Fibroblast of lung (primary cell): ENCODE data around the gene PDZD7. TPM values are rescaled to one million over a fixed set of nuclear protein-coding genes. Genes with fewer than 3 reads are reported as not detected.

ENCODE experiments used
- DNase-seq, 2 donors: peaks; one replicate each; pipeline versions ENCODE4 v3.0.0 to v3.0.0-alpha.2; 2010; ENCODE audit warnings: low read depth in 2 of 2
- H2AFZ ChIP-seq: 2 replicates; pipeline ENCODE4 v1.5.1; 2012; ENCODE audit warnings: low read length, control low read depth, inconsistent platforms
- H3K27ac ChIP-seq: 2 replicates; pipeline ENCODE4 v1.5.1; 2011; ENCODE audit warnings: low read length, control low read depth; ENCODE audit not compliant: insufficient read depth
- H3K27me3 ChIP-seq: 2 replicates; pipeline ENCODE4 v1.5.1; 2011; ENCODE audit warnings: mild to moderate bottlenecking, low read length; ENCODE audit not compliant: control insufficient read depth, insufficient read depth
- H3K36me3 ChIP-seq: 2 replicates; pipeline ENCODE4 v1.5.1; 2011; ENCODE audit warnings: low read length; ENCODE audit not compliant: control insufficient read depth, insufficient read depth
- H3K4me1 ChIP-seq: 2 replicates; pipeline ENCODE4 v1.5.1; 2011; ENCODE audit warnings: low read length; ENCODE audit not compliant: control insufficient read depth, insufficient read depth; ENCODE audit errors: extremely low read depth
- H3K4me2 ChIP-seq: 2 replicates; pipeline ENCODE4 v1.5.1; 2011; ENCODE audit warnings: low read length, control low read depth; ENCODE audit not compliant: insufficient read depth; ENCODE audit errors: extremely low read depth
- H3K4me3 ChIP-seq, 4 experiments: fragments of 200-600 bp in 1 of 4; sonication (generic) in 1 of 4; replicated peaks in 1 of 4; 2 replicates each; pipeline ENCODE4 v1.5.1; 2011 to 2016; ENCODE audit warnings: low read length in 4 of 4, low read depth in 3 of 4, mild to moderate bottlenecking in 3 of 4, control low read depth in 2 of 4, inconsistent platforms in 1 of 4, mixed read lengths in 1 of 4; ENCODE audit not compliant: insufficient read depth in 1 of 4; ENCODE audit errors: control extremely low read depth in 1 of 4
- H3K79me2 ChIP-seq: 2 replicates; pipeline ENCODE4 v1.5.1; 2012; ENCODE audit warnings: mild to moderate bottlenecking, low read length, inconsistent platforms; ENCODE audit not compliant: control insufficient read depth, insufficient read depth
- H3K9ac ChIP-seq: 2 replicates; pipeline ENCODE4 v1.5.1; 2011; ENCODE audit warnings: mild to moderate bottlenecking, low read length, control low read depth; ENCODE audit not compliant: insufficient read depth
- H3K9me3 ChIP-seq: 2 replicates; pipeline ENCODE4 v1.5.1; 2012; ENCODE audit warnings: low read depth, low read length; ENCODE audit not compliant: control insufficient read depth, insufficient read depth
- H4K20me1 ChIP-seq: 2 replicates; pipeline ENCODE4 v1.5.1; 2011; ENCODE audit warnings: low read length; ENCODE audit not compliant: control insufficient read depth, insufficient read depth; ENCODE audit errors: extremely low read depth
- CTCF ChIP-seq, 2 donors: IDR thresholded peaks in 1 of 2; conservative IDR thresholded peaks in 1 of 2; 1 replicate in 1 of 2; 2 replicates in 1 of 2; pipeline ENCODE4 v1.5.1; 2011 to 2012; ENCODE audit warnings: low read length in 2 of 2, control low read depth in 1 of 2, inconsistent platforms in 1 of 2, low read depth in 1 of 2, mild to moderate bottlenecking in 1 of 2
- EZH2 ChIP-seq: IDR thresholded peaks from 2 replicates; pipeline ENCODE4 v1.5.1; 2012; ENCODE audit warnings: low read length, control low read depth, mild to moderate bottlenecking; ENCODE audit errors: missing control alignments
- polyA plus RNA-seq, 2 donors: library from polyadenylated mRNA; depleted of rRNA in 1 of 2; stranded (reverse) in 1 of 2; unstranded in 1 of 2; fragments of >200 nt; gene quantifications; 2 replicates each; pipeline ENCODE4 v1.2.1, GENCODE V29; 2011 to 2012; ENCODE audit warnings: missing spikeins in 1 of 2
- total RNA-seq: library from RNA; depleted of rRNA; stranded (reverse); fragments of >200 nt; gene quantifications from 2 replicates; pipeline ENCODE4 v1.2.1, GENCODE V29; 2014

PDZD7 gene
- total and polyA plus RNA-seq, 2 donors (not counting 1 experiment from before 2014, with no cell fraction given) = 0.42 to 1.3 TPM

- no peak overlapping the region for H3K27ac ChIP-seq
- no peaks in the 10 kb centered on the region for H3K9me3 ChIP-seq
- H3K4me3 ChIP-seq = no peak overlapping the region
- no peaks in the 10 kb centered on the region for H3K79me2 ChIP-seq
- DNase-seq = no peak
- H3K4me2 ChIP-seq = no peak overlapping the region
- H2AFZ ChIP-seq = no peak overlapping the region
- H3K4me1 ChIP-seq = no peaks in the 10 kb centered on the region
- peaks cover 39% of the 10 kb centered on the region for H3K27me3 ChIP-seq
- no peaks in the 10 kb centered on the region for H3K36me3 ChIP-seq
- TF ChIP-seq EZH2 = no peak
- no peak for TF ChIP-seq CTCF (conservative IDR thresholded peaks at IDR 0.05 in 1 of 2, IDR thresholded peaks at IDR 0.05 in 1 of 2; ENCODE audit: low read depth in 1 of 2, low read length in 2 of 2)
- no peak overlapping the region for H3K9ac ChIP-seq
- no peaks in the 10 kb centered on the region for H4K20me1 ChIP-seq
Measured at GRCh38 chr10:101071885-101072433, 41.0 kb upstream of the PDZD7 start.

GRCh38 chr10:101071267-101071884 is 40.4 kb upstream of the PDZD7 start:
- DNase-seq = peak in 1 of 2 donors; percentile 76

GRCh38 chr10:101070098-101070497 is 39.2 kb upstream of the PDZD7 start:
- Histone ChIP-seq H2AFZ (no peak overlapping the region), H3K4me3 (no peak overlapping the region), H3K36me3 (no peaks in the 10 kb centered on the region), H4K20me1 (no peaks in the 10 kb centered on the region), H3K9ac (no peak overlapping the region), H3K4me1 (peaks cover 7% of the 10 kb centered on the region), H3K27me3 (peaks cover 22% of the 10 kb centered on the region), H3K79me2 (no peaks in the 10 kb centered on the region), H3K4me2 (no peak overlapping the region), H3K9me3 (no peaks in the 10 kb centered on the region), H3K27ac (no peak overlapping the region)
- no peak for TF ChIP-seq EZH2
- no peak for TF ChIP-seq CTCF (conservative IDR thresholded peaks at IDR 0.05 in 1 of 2, IDR thresholded peaks at IDR 0.05 in 1 of 2; ENCODE audit: low read depth in 1 of 2, low read length in 2 of 2)
- DNase-seq = no peak

More at GRCh38 chr10:101071267-101071884, 40.4 kb upstream of the PDZD7 start:
- TF ChIP-seq CTCF (conservative IDR thresholded peaks at IDR 0.05 in 1 of 2, IDR thresholded peaks at IDR 0.05 in 1 of 2; ENCODE audit: low read depth in 1 of 2, low read length in 2 of 2) (no peak), EZH2 (no peak)
- Histone ChIP-seq H3K9me3 (no peaks in the 10 kb centered on the region), H3K79me2 (no peaks in the 10 kb centered on the region), H2AFZ (no peak overlapping the region), H4K20me1 (no peaks in the 10 kb centered on the region), H3K9ac (no peak overlapping the region), H3K4me3 (no peak overlapping the region), H3K4me1 (no peaks in the 10 kb centered on the region), H3K27ac (no peak overlapping the region), H3K27me3 (peaks cover 35% of the 10 kb centered on the region), H3K4me2 (no peak overlapping the region), H3K36me3 (no peaks in the 10 kb centered on the region)
